Thyroid gland (tissue), 4 donors: ENCODE measurements around the gene KANSL1.

Source experiments
- POLR2A ChIP-seq, 2 donors: fragments of 450-650 bp; IDR thresholded peaks; one replicate each; pipeline ENCODE4 v1.6.1; 2017; ENCODE audit warnings: antibody characterized with exemption in 2 of 2, mild to moderate bottlenecking in 2 of 2, moderate library complexity in 1 of 2
- TF ChIP-seq, protein P1 (sequence below), 6 experiments: fragments of 200-600 bp in 3 of 6; fragments of 450-650 bp in 3 of 6; sonication (generic) in 3 of 6; IDR thresholded peaks; one replicate each; pipeline ENCODE4 v1.5.1; 2016 to 2019; ENCODE audit warnings: antibody characterized with exemption in 6 of 6, mild to moderate bottlenecking in 2 of 6, inconsistent platforms in 1 of 6, moderate library complexity in 1 of 6

DNA sequence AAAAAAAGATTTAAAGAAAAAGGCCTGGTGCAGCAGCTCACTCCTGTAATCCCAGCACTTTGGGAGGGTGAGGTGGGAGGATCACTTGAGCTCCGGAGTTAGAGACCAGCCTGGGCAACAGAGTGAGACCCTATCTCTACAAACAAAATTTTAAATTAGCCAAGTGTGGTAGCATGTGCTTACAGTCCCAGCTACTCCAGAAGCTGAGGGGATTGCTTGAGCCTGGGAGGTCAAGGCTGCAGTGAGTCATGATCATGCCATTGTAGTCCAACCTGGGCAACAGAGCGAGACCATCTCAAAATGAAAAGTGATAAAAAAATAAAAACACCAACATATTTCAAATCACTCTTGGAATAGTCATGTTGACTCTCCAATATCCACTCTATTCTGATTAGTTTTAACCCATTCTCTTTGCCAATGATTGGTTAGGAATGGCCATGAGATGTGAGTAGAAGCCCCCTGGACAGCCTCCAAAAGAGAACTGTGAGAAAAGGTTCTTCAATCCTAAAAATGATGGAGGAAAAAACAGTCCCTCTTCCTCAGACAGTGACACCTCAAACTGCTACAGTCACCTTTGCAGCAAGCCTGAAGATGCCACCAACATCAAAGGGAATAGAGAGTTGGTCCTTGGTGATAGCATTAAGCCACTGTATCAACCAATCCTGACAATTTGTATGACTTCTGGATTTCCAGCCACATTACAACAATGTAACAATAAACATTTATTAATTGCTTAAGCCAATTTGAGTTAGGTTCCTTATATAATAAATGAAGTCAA is 2.9 kb upstream of the KANSL1 start:
- TF ChIP-seq, protein P1, sequence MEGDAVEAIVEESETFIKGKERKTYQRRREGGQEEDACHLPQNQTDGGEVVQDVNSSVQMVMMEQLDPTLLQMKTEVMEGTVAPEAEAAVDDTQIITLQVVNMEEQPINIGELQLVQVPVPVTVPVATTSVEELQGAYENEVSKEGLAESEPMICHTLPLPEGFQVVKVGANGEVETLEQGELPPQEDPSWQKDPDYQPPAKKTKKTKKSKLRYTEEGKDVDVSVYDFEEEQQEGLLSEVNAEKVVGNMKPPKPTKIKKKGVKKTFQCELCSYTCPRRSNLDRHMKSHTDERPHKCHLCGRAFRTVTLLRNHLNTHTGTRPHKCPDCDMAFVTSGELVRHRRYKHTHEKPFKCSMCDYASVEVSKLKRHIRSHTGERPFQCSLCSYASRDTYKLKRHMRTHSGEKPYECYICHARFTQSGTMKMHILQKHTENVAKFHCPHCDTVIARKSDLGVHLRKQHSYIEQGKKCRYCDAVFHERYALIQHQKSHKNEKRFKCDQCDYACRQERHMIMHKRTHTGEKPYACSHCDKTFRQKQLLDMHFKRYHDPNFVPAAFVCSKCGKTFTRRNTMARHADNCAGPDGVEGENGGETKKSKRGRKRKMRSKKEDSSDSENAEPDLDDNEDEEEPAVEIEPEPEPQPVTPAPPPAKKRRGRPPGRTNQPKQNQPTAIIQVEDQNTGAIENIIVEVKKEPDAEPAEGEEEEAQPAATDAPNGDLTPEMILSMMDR (IDR thresholded peaks at IDR 0.05) = no peak
- no peak for TF ChIP-seq POLR2A (IDR thresholded peaks at IDR 0.05)
